Left forelimb (tissue), 1 donor: ENCODE data around the gene ZNF335.
"Not testable (repeated sequence)": the region's sequence is repeated elsewhere in the genome, so short reads cannot be mapped to it uniquely, and the experiment has no call there.

ENCODE experiments used
- DNase-seq: peaks from one replicate; pipeline ENCODE4 v3.0.0-alpha.2; 2018; ENCODE audit warnings: low spot score

The ZNF335 gene

GRCh38 chr20:45971425-45971674 is 653 bp downstream of the ZNF335 start:
- no peak for DNase-seq

- DNase-seq = no peak
These were observed 1.2 kb downstream of the ZNF335 start for GRCh38 chr20:45970646-45971424.

GRCh38 chr20:45969712-45970634 is 2.0 kb downstream of the ZNF335 start:
- no peak for DNase-seq

- DNase-seq = no peak
These were observed 2.9 kb downstream of the ZNF335 start for GRCh38 chr20:45968801-45969711.

GRCh38 chr20:45968081-45968671 is 3.8 kb downstream of the ZNF335 start:
- DNase-seq = no peak

GRCh38 chr20:45967551-45968080 is 4.4 kb downstream of the ZNF335 start:
- DNase-seq = no peak

- DNase-seq = peak; percentile 54
These were observed 6.6 kb downstream of the ZNF335 start for GRCh38 chr20:45965169-45966002.

- DNase-seq = peak; percentile 62
These were observed 8.0 kb downstream of the ZNF335 start for GRCh38 chr20:45964006-45964400.

GRCh38 chr20:45963059-45964005 is 8.7 kb downstream of the ZNF335 start:
- peak; percentile 45 for DNase-seq

GRCh38 chr20:45962031-45962755 is 9.8 kb downstream of the ZNF335 start:
- peak; percentile 40 for DNase-seq

GRCh38 chr20:45959956-45960630 is 11.9 kb downstream of the ZNF335 start:
- DNase-seq = peak; percentile 41

- DNase-seq = peak; percentile 37
These were observed 12.9 kb downstream of the ZNF335 start for GRCh38 chr20:45959126-45959525.

- no peak for DNase-seq
These were observed 13.4 kb downstream of the ZNF335 start for GRCh38 chr20:45958593-45958992.

GRCh38 chr20:45957021-45957941 is 14.7 kb downstream of the ZNF335 start:
- peak; percentile 51 for DNase-seq

- not testable (repeated sequence) for DNase-seq
These were observed 15.7 kb downstream of the ZNF335 start for GRCh38 chr20:45956326-45956725.

GRCh38 chr20:45953672-45954071 is 18.3 kb downstream of the ZNF335 start:
- DNase-seq = peak; percentile 69

- DNase-seq = no peak
These were observed 19.1 kb downstream of the ZNF335 start for GRCh38 chr20:45952861-45953260.
